SJCRH30 (cell line): ENCODE data around the gene SDCCAG8. TPM values are rescaled to one million over a fixed set of nuclear protein-coding genes. Genes with fewer than 3 reads are reported as not detected.

Source experiments
- DNase-seq, 2 experiments: peaks; one replicate each; pipeline ENCODE4 v3.0.0-alpha.2; 2015 to 2020
- H3K27ac ChIP-seq: fragments of 250-450 bp; sonication (Bioruptor Pico); 2 replicates; pipeline ENCODE4 v1.5.1; 2020; ENCODE audit warnings: mild to moderate bottlenecking, moderate library complexity
- H3K27me3 ChIP-seq: fragments of 250-450 bp; sonication (Bioruptor Pico); 2 replicates; pipeline ENCODE4 v1.5.1; 2020; ENCODE audit warnings: mild to moderate bottlenecking, moderate library complexity
- H3K36me3 ChIP-seq: fragments of 250-450 bp; sonication (Bioruptor Pico); 2 replicates; pipeline ENCODE4 v1.5.1; 2020; ENCODE audit warnings: mild to moderate bottlenecking, moderate library complexity
- H3K4me1 ChIP-seq: fragments of 250-450 bp; sonication (Bioruptor Pico); 2 replicates; pipeline ENCODE4 v1.5.1; 2020; ENCODE audit warnings: mild to moderate bottlenecking, moderate library complexity
- H3K4me3 ChIP-seq: fragments of 250-450 bp; sonication (Bioruptor Pico); 2 replicates; pipeline ENCODE4 v1.5.1; 2020; ENCODE audit warnings: mild to moderate bottlenecking, moderate library complexity
- H3K9me3 ChIP-seq: fragments of 250-450 bp; sonication (Bioruptor Pico); replicated peaks from 2 replicates; pipeline ENCODE4 v1.5.1; 2020; ENCODE audit warnings: mild to moderate bottlenecking, moderate library complexity
- total RNA-seq: library from RNA; depleted of rRNA; stranded (reverse); fragments of >200 nt; shearing (Covaris generic); gene quantifications from 2 replicates; pipeline ENCODE4 v1.2.3, GENCODE V29; 2014

Gene SDCCAG8
- total RNA-seq, 1 experiment from 2014 or later = 13.6 TPM

GRCh38 chr1:243264717-243265116, 8.9 kb downstream of the SDCCAG8 start:
- Histone ChIP-seq H3K27me3 (no peaks in the 10 kb centered on the region), H3K36me3 (no peaks in the 10 kb centered on the region), H3K9me3 (no peaks in the 10 kb centered on the region), H3K27ac (no peak overlapping the region), H3K4me1 (no peaks in the 10 kb centered on the region), H3K4me3 (no peak overlapping the region)
- DNase-seq = no peak

- H3K4me1 ChIP-seq = no peaks in the 10 kb centered on the region
- no peaks in the 10 kb centered on the region for H3K9me3 ChIP-seq
- no peaks in the 10 kb centered on the region for H3K36me3 ChIP-seq
- H3K4me3 ChIP-seq = no peak overlapping the region
- no peak overlapping the region for H3K27ac ChIP-seq
- H3K27me3 ChIP-seq = no peaks in the 10 kb centered on the region
- DNase-seq = no peak
Observed at GRCh38 chr1:243266231-243266630, 10.4 kb downstream of the SDCCAG8 start.

- DNase-seq = no peak
- Histone ChIP-seq H3K4me1 (no peaks in the 10 kb centered on the region), H3K27ac (no peak overlapping the region)
Observed at GRCh38 chr1:243267471-243267880, 11.6 kb downstream of the SDCCAG8 start.

GRCh38 chr1:243267914-243268653, 12.2 kb downstream of the SDCCAG8 start:
- no peak for DNase-seq
- Histone ChIP-seq H3K36me3 (no peaks in the 10 kb centered on the region), H3K27ac (no peak overlapping the region), H3K4me1 (no peaks in the 10 kb centered on the region), H3K4me3 (no peak overlapping the region), H3K27me3 (no peaks in the 10 kb centered on the region), H3K9me3 (no peaks in the 10 kb centered on the region)

More at GRCh38 chr1:243267471-243267880, 11.6 kb downstream of the SDCCAG8 start:
- H3K27me3 ChIP-seq = no peaks in the 10 kb centered on the region
- no peaks in the 10 kb centered on the region for H3K36me3 ChIP-seq
- H3K4me3 ChIP-seq = no peak overlapping the region
- H3K9me3 ChIP-seq = no peaks in the 10 kb centered on the region

- no peak for DNase-seq
- Histone ChIP-seq H3K4me1 (no peaks in the 10 kb centered on the region), H3K4me3 (no peak overlapping the region), H3K9me3 (no peaks in the 10 kb centered on the region), H3K36me3 (no peaks in the 10 kb centered on the region), H3K27me3 (no peaks in the 10 kb centered on the region), H3K27ac (no peak overlapping the region)
Observed at GRCh38 chr1:243268751-243269460, 13.1 kb downstream of the SDCCAG8 start.

DNA sequence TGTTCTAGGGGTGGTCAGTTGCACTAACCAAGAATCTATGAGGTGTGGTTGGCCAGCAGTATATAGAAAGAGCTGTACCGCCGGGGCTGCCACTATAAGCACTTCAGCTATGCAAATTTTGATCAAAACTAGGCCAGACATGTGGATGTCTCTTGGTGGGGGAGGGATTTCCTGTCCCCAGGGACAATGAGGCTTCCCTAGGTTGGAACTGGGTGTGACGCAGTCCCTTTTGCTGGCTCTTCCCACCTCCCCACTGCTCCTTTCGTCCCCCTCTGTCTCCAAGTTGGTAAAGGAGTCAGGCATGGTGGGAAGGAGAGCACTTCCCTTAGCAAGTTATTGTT, 13.6 kb downstream of the SDCCAG8 start:
- H3K4me3 ChIP-seq = no peak overlapping the region
- no peaks in the 10 kb centered on the region for H3K4me1 ChIP-seq
- H3K36me3 ChIP-seq = no peaks in the 10 kb centered on the region
- no peak overlapping the region for H3K27ac ChIP-seq
- no peak for DNase-seq
- H3K27me3 ChIP-seq = no peaks in the 10 kb centered on the region
- no peaks in the 10 kb centered on the region for H3K9me3 ChIP-seq

DNA sequence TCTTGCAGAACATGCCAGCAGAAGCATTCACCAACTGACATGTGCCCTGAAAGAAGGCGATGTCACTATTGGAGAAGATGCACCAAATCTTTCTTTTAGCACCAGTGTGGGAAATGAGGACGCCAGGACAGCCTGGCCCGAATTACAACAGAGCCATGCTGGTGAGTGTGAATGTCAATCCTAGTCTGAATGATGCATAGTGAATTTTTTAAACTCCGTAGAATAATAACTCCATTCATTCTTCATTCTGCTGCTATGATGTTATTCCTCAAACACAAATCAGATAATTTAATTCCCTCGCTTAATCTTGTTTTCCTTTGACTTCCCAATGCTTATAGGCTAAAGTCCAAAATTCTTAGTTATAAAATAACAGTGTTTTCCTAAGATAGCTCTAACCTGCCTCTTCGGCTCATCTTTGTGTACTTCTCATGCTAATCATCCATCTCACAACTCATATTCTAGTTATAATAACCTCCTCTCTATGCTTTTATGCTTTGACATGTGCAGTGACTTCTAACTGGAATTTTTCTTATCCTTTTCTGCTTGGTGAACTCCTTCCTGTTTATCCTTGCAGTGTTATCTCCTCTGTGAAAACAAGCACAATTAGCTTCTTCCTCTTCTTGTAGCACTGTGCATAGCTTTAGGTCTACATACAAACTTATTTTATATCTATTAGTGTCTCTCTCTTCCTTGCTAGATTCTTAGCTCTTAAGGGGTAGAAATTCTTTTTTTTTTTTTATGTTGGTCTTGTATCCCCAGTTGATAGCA, 14.4 kb downstream of the SDCCAG8 start:
- H3K4me3 ChIP-seq = no peak overlapping the region
- H3K27me3 ChIP-seq = no peaks in the 10 kb centered on the region
- H3K4me1 ChIP-seq = no peaks in the 10 kb centered on the region

GRCh38 chr1:243271996-243272395, 16.2 kb downstream of the SDCCAG8 start:
- no peak overlapping the region for H3K27ac ChIP-seq
- H3K4me3 ChIP-seq = no peak overlapping the region
- H3K36me3 ChIP-seq = no peaks in the 10 kb centered on the region
- no peak for DNase-seq
- no peaks in the 10 kb centered on the region for H3K27me3 ChIP-seq
- no peaks in the 10 kb centered on the region for H3K4me1 ChIP-seq
- H3K9me3 ChIP-seq = no peaks in the 10 kb centered on the region

More for the DNA sequence above, 14.4 kb downstream of the SDCCAG8 start:
- Histone ChIP-seq H3K27ac (no peak overlapping the region), H3K36me3 (no peaks in the 10 kb centered on the region), H3K9me3 (no peaks in the 10 kb centered on the region)
- DNase-seq = no peak

GRCh38 chr1:243272401-243272800, 16.6 kb downstream of the SDCCAG8 start:
- H3K4me1 ChIP-seq = no peaks in the 10 kb centered on the region
- H3K36me3 ChIP-seq = no peaks in the 10 kb centered on the region
- no peaks in the 10 kb centered on the region for H3K9me3 ChIP-seq
- DNase-seq = no peak
- no peaks in the 10 kb centered on the region for H3K27me3 ChIP-seq
- no peak overlapping the region for H3K27ac ChIP-seq
- H3K4me3 ChIP-seq = no peak overlapping the region

GRCh38 chr1:243273506-243273905, 17.7 kb downstream of the SDCCAG8 start:
- Histone ChIP-seq H3K27ac (no peak overlapping the region), H3K4me1 (no peaks in the 10 kb centered on the region), H3K27me3 (no peaks in the 10 kb centered on the region), H3K4me3 (no peak overlapping the region), H3K9me3 (no peaks in the 10 kb centered on the region), H3K36me3 (no peaks in the 10 kb centered on the region)
- no peak for DNase-seq

- Histone ChIP-seq H3K4me1 (no peaks in the 10 kb centered on the region), H3K4me3 (no peak overlapping the region), H3K27me3 (no peaks in the 10 kb centered on the region), H3K27ac (no peak overlapping the region), H3K36me3 (no peaks in the 10 kb centered on the region), H3K9me3 (no peaks in the 10 kb centered on the region)
- no peak for DNase-seq
Observed at GRCh38 chr1:243273945-243274344, 18.1 kb downstream of the SDCCAG8 start.

DNA sequence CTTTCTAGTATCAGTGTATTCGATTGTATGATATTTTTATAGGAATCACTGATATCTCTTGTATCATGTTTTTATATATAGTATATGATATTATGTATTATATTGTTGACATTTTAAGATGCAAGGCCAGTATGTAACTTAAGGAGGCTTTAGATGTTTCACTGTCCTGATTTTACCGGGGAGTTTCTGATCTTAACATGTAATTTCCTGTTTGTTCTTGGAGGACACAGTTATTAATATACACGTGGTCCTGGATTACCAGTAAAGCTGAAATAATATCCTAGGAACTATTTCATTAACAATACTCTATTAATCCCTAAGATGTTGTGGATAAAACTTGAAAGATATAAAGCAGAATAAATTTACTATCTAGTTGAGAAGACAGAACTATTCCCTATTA, 19.5 kb downstream of the SDCCAG8 start:
- H3K4me1 ChIP-seq = no peaks in the 10 kb centered on the region
- H3K9me3 ChIP-seq = no peaks in the 10 kb centered on the region
- no peak overlapping the region for H3K27ac ChIP-seq
- H3K36me3 ChIP-seq = no peaks in the 10 kb centered on the region
- DNase-seq = no peak
- H3K4me3 ChIP-seq = no peak overlapping the region
- no peaks in the 10 kb centered on the region for H3K27me3 ChIP-seq

- no peaks in the 10 kb centered on the region for H3K36me3 ChIP-seq
- no peaks in the 10 kb centered on the region for H3K9me3 ChIP-seq
- H3K4me1 ChIP-seq = no peaks in the 10 kb centered on the region
- no peak for DNase-seq
- no peak overlapping the region for H3K4me3 ChIP-seq
- no peak overlapping the region for H3K27ac ChIP-seq
- no peaks in the 10 kb centered on the region for H3K27me3 ChIP-seq
Observed at GRCh38 chr1:243280571-243281129, 24.8 kb downstream of the SDCCAG8 start.

DNA sequence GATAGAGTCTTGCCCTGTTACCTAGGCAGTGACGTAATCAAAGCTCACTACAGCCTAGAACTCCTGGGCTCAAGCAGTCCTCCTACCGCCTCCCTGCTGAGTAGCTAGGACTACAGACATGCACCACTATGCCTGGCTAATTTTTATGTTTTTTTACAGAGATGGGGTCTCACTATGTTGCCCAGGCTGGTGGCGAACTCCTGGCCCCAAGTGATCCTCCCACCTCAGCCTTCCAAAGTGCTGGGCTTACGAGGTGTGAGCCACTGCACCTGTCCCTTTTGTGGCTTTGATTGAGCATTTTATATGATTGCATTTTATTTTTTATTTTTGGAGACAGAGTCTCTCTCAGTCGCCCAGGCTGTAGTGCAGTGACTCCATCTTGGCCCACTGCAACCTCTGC, 25.8 kb downstream of the SDCCAG8 start:
- Histone ChIP-seq H3K27me3 (no peaks in the 10 kb centered on the region), H3K4me1 (no peaks in the 10 kb centered on the region), H3K4me3 (no peak overlapping the region), H3K27ac (no peak overlapping the region), H3K36me3 (no peaks in the 10 kb centered on the region), H3K9me3 (no peaks in the 10 kb centered on the region)
- DNase-seq = no peak
